Measurements from ENCODE around the gene CADPS.

Gene CADPS

GRCh38 chr3:62723914-62724217 is 151.3 kb downstream of the CADPS start:
- DNase-seq (ENCODE audit: low read depth), result no peak
- no peak overlapping the region for H3K4me3 ChIP-seq (ENCODE audit: low read depth, low read length)
- TF ChIP-seq, protein P1, sequence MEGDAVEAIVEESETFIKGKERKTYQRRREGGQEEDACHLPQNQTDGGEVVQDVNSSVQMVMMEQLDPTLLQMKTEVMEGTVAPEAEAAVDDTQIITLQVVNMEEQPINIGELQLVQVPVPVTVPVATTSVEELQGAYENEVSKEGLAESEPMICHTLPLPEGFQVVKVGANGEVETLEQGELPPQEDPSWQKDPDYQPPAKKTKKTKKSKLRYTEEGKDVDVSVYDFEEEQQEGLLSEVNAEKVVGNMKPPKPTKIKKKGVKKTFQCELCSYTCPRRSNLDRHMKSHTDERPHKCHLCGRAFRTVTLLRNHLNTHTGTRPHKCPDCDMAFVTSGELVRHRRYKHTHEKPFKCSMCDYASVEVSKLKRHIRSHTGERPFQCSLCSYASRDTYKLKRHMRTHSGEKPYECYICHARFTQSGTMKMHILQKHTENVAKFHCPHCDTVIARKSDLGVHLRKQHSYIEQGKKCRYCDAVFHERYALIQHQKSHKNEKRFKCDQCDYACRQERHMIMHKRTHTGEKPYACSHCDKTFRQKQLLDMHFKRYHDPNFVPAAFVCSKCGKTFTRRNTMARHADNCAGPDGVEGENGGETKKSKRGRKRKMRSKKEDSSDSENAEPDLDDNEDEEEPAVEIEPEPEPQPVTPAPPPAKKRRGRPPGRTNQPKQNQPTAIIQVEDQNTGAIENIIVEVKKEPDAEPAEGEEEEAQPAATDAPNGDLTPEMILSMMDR (IDR thresholded peaks at IDR 0.05; ENCODE audit: low read depth, low read length, missing control alignments), result no peak

GRCh38 chr3:62723166-62723913 is 151.9 kb downstream of the CADPS start:
- TF ChIP-seq, protein P1 (IDR thresholded peaks at IDR 0.05; ENCODE audit: low read depth, low read length, missing control alignments), result no peak
- no peak for DNase-seq (ENCODE audit: low read depth)
- H3K4me3 ChIP-seq (ENCODE audit: low read depth, low read length), result no peak overlapping the region

DNA sequence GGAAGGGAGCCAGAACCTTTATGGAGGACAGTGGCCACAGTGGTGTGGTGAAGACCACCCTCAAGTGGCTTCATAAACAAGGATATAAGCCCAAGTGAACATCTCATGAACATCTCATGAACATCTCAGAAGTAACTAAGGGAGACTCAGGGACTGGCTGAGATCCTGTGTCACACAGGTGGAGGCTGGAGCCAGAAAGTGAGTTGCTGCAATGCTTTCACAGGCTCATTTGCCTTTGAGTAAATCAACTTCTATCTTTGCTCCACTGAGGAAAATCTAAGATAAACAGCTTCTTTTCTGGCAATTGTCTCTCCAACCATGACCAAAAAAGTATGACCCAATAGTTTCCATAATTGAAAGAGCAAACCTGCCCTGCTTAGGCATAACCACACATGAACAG is 152.9 kb downstream of the CADPS start:
- no peak overlapping the region for H3K4me3 ChIP-seq (ENCODE audit: low read depth, low read length)
- no peak for DNase-seq (ENCODE audit: low read depth)
- TF ChIP-seq, protein P1 (IDR thresholded peaks at IDR 0.05; ENCODE audit: low read depth, low read length, missing control alignments), result no peak

- no peak overlapping the region for H3K4me3 ChIP-seq (ENCODE audit: low read depth, low read length)
- TF ChIP-seq, protein P1 (IDR thresholded peaks at IDR 0.05; ENCODE audit: low read depth, low read length, missing control alignments), result no peak
Observed at GRCh38 chr3:62718515-62719320, 156.5 kb downstream of the CADPS start.

DNA sequence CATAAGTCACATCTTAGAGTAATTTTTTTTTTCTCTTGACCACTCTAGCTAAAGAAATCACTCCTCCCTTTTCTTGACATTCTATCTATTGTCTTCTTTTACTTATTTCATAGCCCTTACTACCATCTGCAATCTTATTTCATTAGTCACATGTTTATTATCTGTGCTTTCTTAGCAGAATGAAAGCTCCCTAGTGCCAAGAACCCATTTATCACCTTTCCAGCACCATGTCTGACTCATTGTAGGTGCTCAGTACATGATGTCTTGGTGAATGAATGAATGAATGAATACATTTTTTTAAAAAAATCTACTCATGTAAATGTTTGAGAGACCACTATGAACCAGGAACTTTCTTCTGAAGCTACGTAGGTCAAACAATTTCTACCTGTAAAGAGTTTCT is 157.2 kb downstream of the CADPS start:
- TF ChIP-seq, protein P1 (IDR thresholded peaks at IDR 0.05; ENCODE audit: low read depth, low read length, missing control alignments), result no peak

More at GRCh38 chr3:62718515-62719320, 156.5 kb downstream of the CADPS start:
- DNase-seq (ENCODE audit: low read depth), result no peak

GRCh38 chr3:62712746-62713145 is 162.5 kb downstream of the CADPS start:
- TF ChIP-seq, protein P1 (IDR thresholded peaks at IDR 0.05; ENCODE audit: low read depth, low read length, missing control alignments), result no peak
- no peak for DNase-seq (ENCODE audit: low read depth)
- H3K4me3 ChIP-seq (ENCODE audit: low read depth, low read length), result no peak overlapping the region

More for the DNA sequence above, 157.2 kb downstream of the CADPS start:
- no peak for DNase-seq (ENCODE audit: low read depth)
- H3K4me3 ChIP-seq (ENCODE audit: low read depth, low read length), result no peak overlapping the region

Measured in GM12864 (cell line).